HG03460 (cell line): ENCODE data around the gene FOXP1.

Experiments
- ATAC-seq: cut with Tn5 transposase; IDR thresholded peaks from one replicate; pipeline ENCODE4 v1.9.1; 2021; ENCODE audit not compliant: unreplicated experiment

Gene FOXP1

GRCh38 chr3:71510510-71510909 lies 73.0 kb downstream of the FOXP1 start:
- no peak for ATAC-seq

DNA sequence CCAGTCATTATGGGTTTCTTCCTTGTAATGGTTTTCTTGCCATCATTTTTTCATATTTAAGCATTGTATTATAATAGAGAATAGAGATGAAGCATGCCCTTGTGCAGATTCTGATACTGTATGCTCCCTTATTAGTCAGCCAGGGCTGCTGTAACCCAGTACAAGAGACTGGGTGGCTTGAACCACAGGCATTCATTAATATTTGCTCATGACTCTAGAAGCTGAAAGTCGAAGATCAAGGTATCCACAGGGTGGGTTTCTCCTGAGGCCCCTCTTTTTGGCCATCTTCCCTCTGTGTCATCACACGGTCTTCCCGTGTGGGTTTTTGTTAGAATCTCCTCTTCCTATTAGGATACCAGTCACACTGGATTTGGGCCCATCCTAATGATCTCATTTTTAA lies 74.5 kb downstream of the FOXP1 start:
- ATAC-seq, result no peak

GRCh38 chr3:71505767-71506350 lies 77.7 kb downstream of the FOXP1 start:
- no peak for ATAC-seq

- ATAC-seq, result no peak
These were observed 79.1 kb downstream of the FOXP1 start for GRCh38 chr3:71504250-71505036.

DNA sequence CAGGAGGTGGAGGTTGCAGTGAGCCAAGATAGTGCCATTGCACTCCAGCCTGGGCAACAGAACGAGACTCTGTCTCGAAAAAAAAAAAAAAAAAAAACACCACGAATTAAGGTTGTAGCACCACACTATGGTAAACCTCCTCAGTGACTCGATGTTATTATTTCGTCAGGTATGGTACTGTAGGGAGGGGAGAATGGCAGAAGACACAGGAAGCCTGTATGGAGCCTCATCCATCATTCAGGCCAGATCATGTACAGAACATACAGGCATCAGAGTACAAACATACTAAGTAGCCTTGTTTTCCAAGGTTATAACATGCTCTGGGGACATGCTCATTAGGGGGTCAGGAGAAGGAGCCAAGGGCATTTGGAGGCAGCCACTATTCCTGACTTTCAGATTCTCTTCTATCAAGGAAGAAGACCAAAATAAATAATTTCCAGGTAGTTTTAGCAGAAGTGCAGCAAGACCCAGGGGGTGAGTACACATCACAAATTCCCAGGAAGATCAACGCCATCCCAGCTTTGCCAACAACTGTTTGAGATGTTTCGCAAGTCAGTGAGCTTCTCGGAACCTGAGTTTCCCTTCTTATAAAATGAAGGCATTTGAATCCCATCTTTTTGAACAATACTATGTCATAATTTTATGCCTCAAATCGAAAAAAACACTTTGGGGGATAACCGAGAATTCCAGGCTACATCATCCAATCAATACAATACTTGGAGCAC lies 79.8 kb downstream of the FOXP1 start:
- no peak for ATAC-seq

GRCh38 chr3:71502066-71502625 lies 81.4 kb downstream of the FOXP1 start:
- no peak for ATAC-seq

DNA sequence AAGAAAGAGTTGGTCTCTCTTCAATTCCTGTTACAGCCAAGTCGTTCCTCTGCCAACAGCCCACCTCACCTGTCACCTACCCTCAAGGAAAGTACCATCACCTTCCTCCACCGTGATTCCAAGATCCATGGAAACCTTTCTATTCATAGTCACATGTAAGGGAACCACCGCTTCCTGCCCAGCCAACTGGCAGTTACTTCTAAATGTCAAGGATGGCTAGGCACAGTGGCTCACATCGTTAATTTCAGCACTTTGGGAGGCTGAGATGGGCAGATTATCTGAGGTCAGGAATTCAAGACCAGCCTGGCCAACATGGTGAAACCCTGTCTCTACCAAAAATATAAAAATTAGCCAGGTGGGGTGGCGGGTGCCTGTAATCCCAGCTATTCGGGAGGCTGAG lies 82.8 kb downstream of the FOXP1 start:
- ATAC-seq, result no peak

DNA sequence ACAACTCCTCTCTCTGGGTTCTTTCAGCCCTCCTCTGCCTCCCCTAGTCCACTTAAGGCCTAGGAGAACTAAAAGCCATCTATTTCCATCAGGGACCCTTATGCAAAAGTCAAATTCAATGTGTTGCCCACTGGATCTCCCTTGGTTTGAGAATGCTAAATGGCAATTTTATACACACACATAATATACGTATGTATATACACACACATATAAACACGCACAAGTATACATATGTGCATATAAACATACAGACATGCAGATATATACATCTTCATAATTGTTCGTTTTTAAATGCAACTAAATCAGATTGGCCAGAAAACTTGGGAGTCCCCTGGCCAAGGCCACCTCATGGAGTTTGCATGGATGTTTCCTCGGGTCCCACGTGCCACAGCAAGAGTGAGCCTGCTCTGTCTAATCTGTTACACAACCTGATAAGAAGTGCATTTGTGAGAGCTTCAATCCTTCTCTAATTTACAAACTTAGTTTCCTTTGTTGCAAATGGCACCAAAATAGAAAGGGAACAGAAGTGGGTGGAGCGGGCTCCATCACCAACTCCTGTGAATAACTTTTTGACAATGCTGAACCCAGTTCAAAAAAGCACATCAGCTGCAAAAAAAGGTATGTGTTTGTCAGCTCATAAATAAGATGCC lies 84.2 kb downstream of the FOXP1 start:
- no peak for ATAC-seq

DNA sequence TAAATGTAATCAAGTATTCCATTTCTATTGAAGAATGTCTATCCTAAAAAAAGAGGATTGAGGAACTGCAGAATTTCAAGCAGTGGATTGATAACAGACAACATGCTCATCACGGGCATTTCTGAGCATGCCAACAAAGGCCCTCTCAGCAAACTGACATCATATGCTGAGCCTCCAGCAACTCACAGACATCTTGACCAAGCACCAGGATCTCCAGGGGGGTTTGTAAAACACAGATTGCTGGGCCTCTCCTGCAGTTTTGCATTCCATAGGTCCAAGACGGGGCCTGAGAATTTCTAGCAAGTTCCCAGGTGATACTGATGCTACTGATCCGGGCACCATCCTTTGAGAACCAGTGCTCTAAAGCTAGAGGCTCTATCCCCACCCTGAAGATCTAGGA lies 85.0 kb downstream of the FOXP1 start:
- ATAC-seq, result no peak

GRCh38 chr3:71497971-71498444 lies 85.5 kb downstream of the FOXP1 start:
- no peak for ATAC-seq

GRCh38 chr3:71497367-71497897 lies 86.1 kb downstream of the FOXP1 start:
- ATAC-seq, result no peak

DNA sequence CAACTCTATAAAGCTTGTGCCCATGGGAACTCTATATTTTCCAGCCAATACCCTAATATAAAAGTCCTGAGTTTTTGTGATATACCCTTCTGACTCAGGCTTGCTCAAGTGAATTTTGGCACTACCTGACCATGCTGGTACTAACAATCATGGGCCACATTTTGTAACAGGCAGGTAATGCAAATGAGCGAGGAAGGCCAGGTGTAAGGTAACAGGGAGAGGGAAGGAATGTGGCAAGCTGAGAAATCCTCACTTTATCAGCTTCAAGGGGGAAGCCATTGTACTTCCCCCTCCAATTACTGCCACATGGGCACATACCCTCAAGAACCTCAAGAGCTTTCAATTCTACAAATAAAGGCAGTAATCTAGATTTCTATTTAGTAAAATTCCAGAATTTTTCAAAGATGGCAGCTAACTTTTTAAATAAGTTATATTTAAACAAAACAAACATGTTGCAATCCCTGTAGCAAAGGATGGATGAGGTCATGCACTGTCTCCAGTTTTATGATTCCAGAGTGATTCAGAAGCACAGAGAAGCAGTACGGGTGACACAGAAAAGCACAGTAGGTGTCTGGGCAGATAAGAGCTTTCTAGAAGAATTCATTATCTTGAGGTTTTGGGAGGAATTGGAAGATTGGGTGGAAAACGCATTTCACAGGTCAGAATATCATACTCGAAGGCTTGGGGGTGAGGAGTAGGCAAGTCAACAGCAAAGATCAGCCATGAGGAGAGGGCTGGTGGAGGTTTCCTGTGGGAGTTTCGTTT lies 87.6 kb downstream of the FOXP1 start:
- no peak for ATAC-seq

- ATAC-seq, result no peak
These were observed 89.3 kb downstream of the FOXP1 start for GRCh38 chr3:71494212-71494611.

GRCh38 chr3:71492974-71493771 lies 90.4 kb downstream of the FOXP1 start:
- ATAC-seq, result no peak

GRCh38 chr3:71492566-71492965 lies 91.0 kb downstream of the FOXP1 start:
- ATAC-seq, result no peak

- no peak for ATAC-seq
These were observed 92.3 kb downstream of the FOXP1 start for GRCh38 chr3:71491154-71491752.

GRCh38 chr3:71490692-71491091 lies 92.8 kb downstream of the FOXP1 start:
- ATAC-seq, result no peak

GRCh38 chr3:71489315-71489761 lies 94.2 kb downstream of the FOXP1 start:
- no peak for ATAC-seq

DNA sequence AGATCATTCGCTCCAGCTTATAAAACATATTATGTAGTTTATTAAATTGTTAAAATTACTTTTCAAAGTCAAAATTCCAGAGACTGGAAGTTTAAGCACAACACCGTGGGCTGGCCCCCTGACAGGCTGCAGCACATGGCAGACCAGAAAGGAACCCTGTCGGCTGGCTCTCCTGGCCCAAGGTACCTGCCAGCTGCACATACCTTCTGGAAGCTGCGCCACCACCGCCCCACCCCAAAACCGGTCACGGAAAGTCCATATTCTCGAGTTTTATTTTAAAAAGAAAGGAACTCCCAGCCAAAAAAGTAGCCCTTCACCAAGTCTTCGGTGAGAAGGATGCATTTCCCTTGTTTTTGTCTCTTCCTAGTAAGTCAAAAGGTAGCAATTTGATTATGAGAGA lies 94.6 kb downstream of the FOXP1 start:
- no peak for ATAC-seq
